ENCODE measurements around the gene CCDC14. TPM values are rescaled to one million over a fixed set of nuclear protein-coding genes. Genes with fewer than 3 reads are reported as not detected.
A peak's percentile ranks its signal among the peaks of the same experiment; 100 is the strongest.

The CCDC14 gene
- total and polyA plus RNA-seq, 7 donors, result 3.5 to 7.3 (median 5.6) TPM

DNA sequence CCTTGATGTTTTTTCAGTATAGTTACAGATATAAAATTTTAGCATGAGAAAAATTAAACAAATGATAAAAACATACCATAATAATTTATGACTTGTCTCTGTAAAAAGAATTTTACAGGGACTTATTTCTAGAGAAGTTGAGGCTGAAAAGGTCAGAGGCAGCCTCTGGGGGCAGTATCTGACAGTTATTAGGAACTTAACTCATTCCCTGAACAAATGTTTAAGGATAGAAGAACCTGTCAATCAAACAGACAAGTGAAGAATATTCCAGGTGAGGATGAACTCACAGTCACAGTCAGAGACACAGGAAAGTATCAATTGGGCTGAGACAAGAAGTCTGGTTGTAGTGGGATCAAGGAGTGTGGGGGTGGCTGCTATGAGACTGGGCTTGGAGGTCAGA lies 84.2 kb downstream of the CCDC14 start:
- Histone ChIP-seq H3K4me3 (no peak overlapping the region), H3K36me3 (ENCODE audit: insufficient read depth in 1 of 2, low read depth in 1 of 2) (no peaks in the 10 kb centered on the region), H3K9me3 (no peaks in the 10 kb centered on the region), H3K27ac (no peak overlapping the region), H3K27me3 (ENCODE audit: insufficient read depth in 3 of 3, low read length in 2 of 3) (peaks cover 0 to 2% (median 0%) of the 10 kb centered on the region in 3 donors), H3K4me1 (no peaks in the 10 kb centered on the region)
- intact Hi-C loops (cut with DNase I), result no loop called here
- DNase-seq (no peak), ATAC-seq (no peak)
- TF ChIP-seq, protein P1, sequence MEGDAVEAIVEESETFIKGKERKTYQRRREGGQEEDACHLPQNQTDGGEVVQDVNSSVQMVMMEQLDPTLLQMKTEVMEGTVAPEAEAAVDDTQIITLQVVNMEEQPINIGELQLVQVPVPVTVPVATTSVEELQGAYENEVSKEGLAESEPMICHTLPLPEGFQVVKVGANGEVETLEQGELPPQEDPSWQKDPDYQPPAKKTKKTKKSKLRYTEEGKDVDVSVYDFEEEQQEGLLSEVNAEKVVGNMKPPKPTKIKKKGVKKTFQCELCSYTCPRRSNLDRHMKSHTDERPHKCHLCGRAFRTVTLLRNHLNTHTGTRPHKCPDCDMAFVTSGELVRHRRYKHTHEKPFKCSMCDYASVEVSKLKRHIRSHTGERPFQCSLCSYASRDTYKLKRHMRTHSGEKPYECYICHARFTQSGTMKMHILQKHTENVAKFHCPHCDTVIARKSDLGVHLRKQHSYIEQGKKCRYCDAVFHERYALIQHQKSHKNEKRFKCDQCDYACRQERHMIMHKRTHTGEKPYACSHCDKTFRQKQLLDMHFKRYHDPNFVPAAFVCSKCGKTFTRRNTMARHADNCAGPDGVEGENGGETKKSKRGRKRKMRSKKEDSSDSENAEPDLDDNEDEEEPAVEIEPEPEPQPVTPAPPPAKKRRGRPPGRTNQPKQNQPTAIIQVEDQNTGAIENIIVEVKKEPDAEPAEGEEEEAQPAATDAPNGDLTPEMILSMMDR (IDR thresholded peaks at IDR 0.05), result no peak

DNA sequence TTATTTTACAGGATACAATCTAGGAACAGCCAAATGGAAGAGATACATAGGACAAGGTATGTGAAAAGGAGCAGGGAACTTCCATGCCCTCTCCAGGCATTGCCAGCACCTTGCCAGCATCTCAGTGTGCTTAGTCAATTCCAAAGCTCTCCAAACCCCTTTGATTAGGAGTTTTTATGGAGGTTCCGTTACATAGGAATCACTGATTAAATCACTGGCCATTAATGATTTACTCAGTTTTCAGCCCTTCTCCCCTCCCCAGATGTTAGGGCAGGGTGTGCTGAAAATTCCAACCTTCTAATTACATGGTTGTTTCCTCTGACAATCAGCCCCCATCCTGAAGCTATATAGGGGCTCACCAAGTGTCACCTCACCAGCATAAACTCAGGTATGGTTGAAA lies 88.4 kb downstream of the CCDC14 start:
- no peak overlapping the region for H3K27ac ChIP-seq
- no peaks in the 10 kb centered on the region for H3K4me1 ChIP-seq
- WGBS, 3 donors, result 75 to 92% (median 87%) methylated on average over 1 of the region's 1 CpG
- ATAC-seq (no peak), DNase-seq (no peak)
- no peaks in the 10 kb centered on the region for H3K9me3 ChIP-seq
- H3K4me3 ChIP-seq, result no peak overlapping the region
- no peaks in the 10 kb centered on the region for H3K27me3 ChIP-seq (ENCODE audit: insufficient read depth in 3 of 3, low read length in 2 of 3)
- TF ChIP-seq, protein P1 (IDR thresholded peaks at IDR 0.05), result no peak
- intact Hi-C loops (cut with DNase I), result no loop called here
- H3K36me3 ChIP-seq (ENCODE audit: insufficient read depth in 1 of 2, low read depth in 1 of 2), result no peaks in the 10 kb centered on the region

DNA sequence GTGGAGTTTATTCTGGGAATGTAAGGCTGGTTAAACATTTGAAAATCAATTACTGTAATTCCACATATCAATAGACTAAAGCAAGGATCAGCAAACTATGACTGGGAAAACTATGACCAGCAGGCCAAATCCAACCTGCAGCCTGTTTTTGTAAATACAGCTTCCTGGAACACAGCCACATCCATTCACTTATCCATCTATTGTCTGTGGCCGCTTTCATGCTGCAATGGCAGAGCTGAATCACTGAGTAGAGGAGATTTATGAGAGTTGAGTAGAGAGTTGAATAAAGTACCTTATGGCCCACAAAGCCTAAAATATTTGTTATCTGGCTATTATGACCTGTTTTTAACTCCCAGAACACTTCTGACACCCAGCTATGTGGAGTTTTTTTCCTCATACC lies 89.1 kb downstream of the CCDC14 start:
- Histone ChIP-seq H3K27ac (no peak overlapping the region), H3K4me3 (no peak overlapping the region), H3K4me1 (no peaks in the 10 kb centered on the region), H3K36me3 (ENCODE audit: insufficient read depth in 1 of 2, low read depth in 1 of 2) (no peaks in the 10 kb centered on the region), H3K9me3 (no peaks in the 10 kb centered on the region), H3K27me3 (ENCODE audit: insufficient read depth in 3 of 3, low read length in 2 of 3) (no peaks in the 10 kb centered on the region)
- no peak for ATAC-seq
- intact Hi-C loops (cut with DNase I), result no loop called here
- TF ChIP-seq, protein P1 (IDR thresholded peaks at IDR 0.05), result no peak
- 75 to 83% (median 82%) methylated on average over 1 of the region's 1 CpG for WGBS, 3 donors
- DNase-seq, result no peak

DNA sequence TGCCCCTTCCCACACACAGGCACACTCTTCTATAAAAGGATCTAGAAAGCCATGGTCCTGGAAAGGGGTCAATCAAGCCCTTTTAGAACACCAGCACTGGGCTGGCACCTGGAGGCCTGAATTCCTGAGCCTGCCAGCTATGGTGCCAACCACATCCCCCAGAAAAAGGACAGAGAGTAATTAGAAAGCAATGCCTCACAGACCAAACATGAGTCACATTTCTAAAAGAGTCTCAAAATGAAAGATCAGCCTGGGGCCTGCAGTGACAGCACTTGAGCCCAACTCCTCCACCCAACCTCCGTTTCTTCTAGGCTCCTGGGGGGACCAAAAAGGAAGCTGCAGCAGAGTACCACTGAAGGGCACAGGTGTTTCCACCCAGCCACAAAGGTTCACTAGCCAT lies 91.0 kb downstream of the CCDC14 start:
- ATAC-seq, result peak in 3 of 4 donors; percentile 55 to 84 (median 65)
- H3K4me3 ChIP-seq, result no peak overlapping the region
- no peak for DNase-seq
- no peaks in the 10 kb centered on the region for H3K4me1 ChIP-seq
- H3K36me3 ChIP-seq (ENCODE audit: insufficient read depth in 1 of 2, low read depth in 1 of 2), result no peaks in the 10 kb centered on the region
- WGBS, 3 donors, result 66 to 89% (median 79%) methylated on average over 1 of the region's 1 CpG
- intact Hi-C loops (cut with DNase I), result no loop called here
- H3K27me3 ChIP-seq (ENCODE audit: insufficient read depth in 3 of 3, low read length in 2 of 3), result no peaks in the 10 kb centered on the region
- no peak overlapping the region for H3K27ac ChIP-seq
- peaks cover 5% of the 10 kb centered on the region for H3K9me3 ChIP-seq
- TF ChIP-seq, protein P1 (IDR thresholded peaks at IDR 0.05), result no peak

DNA sequence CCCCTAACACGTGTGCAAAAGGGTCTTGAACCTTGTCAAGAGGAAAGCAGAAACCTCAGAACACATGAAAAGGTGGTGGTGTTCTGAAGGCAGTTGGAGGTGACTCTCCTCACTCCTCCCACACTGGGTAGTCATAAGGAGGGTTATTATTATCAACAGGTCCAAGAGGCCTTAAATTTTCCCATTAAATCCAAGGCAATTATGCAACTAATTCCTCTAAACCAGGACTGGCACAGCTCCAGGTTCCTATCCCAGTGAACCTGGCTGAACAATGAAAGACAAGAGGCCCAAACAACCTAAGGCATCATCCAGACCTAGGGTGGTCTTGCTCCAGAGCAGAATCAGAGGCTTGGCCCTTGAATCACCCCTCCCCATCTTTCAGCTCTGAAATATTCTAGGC lies 91.9 kb downstream of the CCDC14 start:
- H3K9me3 ChIP-seq, result peaks cover 5% of the 10 kb centered on the region
- no peaks in the 10 kb centered on the region for H3K27me3 ChIP-seq (ENCODE audit: insufficient read depth in 3 of 3, low read length in 2 of 3)
- no peak overlapping the region for H3K27ac ChIP-seq
- DNase-seq, result no peak
- 63 to 82% (median 68%) methylated on average over 1 of the region's 1 CpG for WGBS, 3 donors
- H3K36me3 ChIP-seq (ENCODE audit: insufficient read depth in 1 of 2, low read depth in 1 of 2), result no peaks in the 10 kb centered on the region
- TF ChIP-seq, protein P1 (IDR thresholded peaks at IDR 0.05), result no peak
- H3K4me1 ChIP-seq, result no peaks in the 10 kb centered on the region
- ATAC-seq, result no peak
- H3K4me3 ChIP-seq, result no peak overlapping the region
- intact Hi-C loops (cut with DNase I), result no loop called here
